GM18951 (cell line): Measurements from ENCODE around the gene FARS2.

ENCODE experiments used
- POLR2A ChIP-seq: IDR thresholded peaks from 4 replicates; pipeline ENCODE4 v1.6.1; 2011; ENCODE audit warnings: mild to moderate bottlenecking; ENCODE audit not compliant: insufficient read length, insufficient read depth; ENCODE audit errors: extremely low read depth
- in situ Hi-C: fragments of 300-500 bp; cut with MboI; formaldehyde crosslinking; loops from one replicate; pipeline ENCODE4 v1.12.0; 2022; ENCODE audit warnings: low sequenced_read_pairs, mixed read lengths, inconsistent platforms; ENCODE audit not compliant: unreplicated experiment

The FARS2 gene

GRCh38 chr6:5302995-5303622, 41.8 kb downstream of the FARS2 start:
- in situ Hi-C loops, result no loop called here
- no peak for TF ChIP-seq POLR2A

- TF ChIP-seq POLR2A, result no peak
- in situ Hi-C loops, result no loop called here
Observed at GRCh38 chr6:5303682-5304081, 42.4 kb downstream of the FARS2 start.

GRCh38 chr6:5305968-5306626, 44.8 kb downstream of the FARS2 start:
- in situ Hi-C loops, result no loop called here
- no peak for TF ChIP-seq POLR2A

GRCh38 chr6:5307058-5307457, 45.7 kb downstream of the FARS2 start:
- no peak for TF ChIP-seq POLR2A
- in situ Hi-C loops, result no loop called here

- in situ Hi-C loops, result no loop called here
- TF ChIP-seq POLR2A, result no peak
Observed at GRCh38 chr6:5308066-5308465, 46.8 kb downstream of the FARS2 start.

GRCh38 chr6:5314191-5314865, 53.0 kb downstream of the FARS2 start:
- TF ChIP-seq POLR2A, result no peak
- in situ Hi-C loops, result no loop called here

GRCh38 chr6:5315881-5316280, 54.6 kb downstream of the FARS2 start:
- in situ Hi-C loops, result no loop called here
- no peak for TF ChIP-seq POLR2A

- no peak for TF ChIP-seq POLR2A
- in situ Hi-C loops, result no loop called here
Observed at GRCh38 chr6:5316951-5317350, 55.6 kb downstream of the FARS2 start.

- in situ Hi-C loops, result no loop called here
- TF ChIP-seq POLR2A, result no peak
Observed at GRCh38 chr6:5318617-5319272, 57.4 kb downstream of the FARS2 start.

- in situ Hi-C loops, result no loop called here
- TF ChIP-seq POLR2A, result no peak
Observed at GRCh38 chr6:5323979-5324378, 62.7 kb downstream of the FARS2 start.

GRCh38 chr6:5325173-5325572, 63.9 kb downstream of the FARS2 start:
- in situ Hi-C loops, result no loop called here

GRCh38 chr6:5326022-5326641, 64.8 kb downstream of the FARS2 start:
- in situ Hi-C loops, result no loop called here
- no peak for TF ChIP-seq POLR2A

More at GRCh38 chr6:5325173-5325572, 63.9 kb downstream of the FARS2 start:
- no peak for TF ChIP-seq POLR2A

GRCh38 chr6:5328800-5329199, 67.5 kb downstream of the FARS2 start:
- TF ChIP-seq POLR2A, result no peak
- in situ Hi-C loops, result no loop called here
